Liver (tissue), 9 donors: ENCODE measurements around the gene HOXD8. TPM values are rescaled to one million over a fixed set of nuclear protein-coding genes. Genes with fewer than 3 reads are reported as not detected.

Experiments
- DNase-seq: peaks from one replicate; pipeline ENCODE4 v3.0.0-alpha.2; 2017; ENCODE audit warnings: low spot score
- H3K27ac ChIP-seq, 2 donors: one replicate each; pipeline ENCODE4 v1.7.0; 2013; ENCODE audit warnings: inconsistent platforms in 2 of 2, low read length in 2 of 2, control low read depth in 1 of 2, low read depth in 1 of 2, mild to moderate bottlenecking in 1 of 2
- H3K27me3 ChIP-seq, 4 donors: one replicate each; pipeline versions ENCODE4 v1.6.1 to v1.7.0; 2013; ENCODE audit warnings: low read length in 3 of 4, inconsistent platforms in 1 of 4, mild to moderate bottlenecking in 1 of 4, moderate library complexity in 1 of 4; ENCODE audit not compliant: control insufficient read depth in 4 of 4, insufficient read depth in 4 of 4
- H3K36me3 ChIP-seq, 4 donors: one replicate each; pipeline versions ENCODE4 v1.6.1 to v1.7.0; 2013; ENCODE audit warnings: low read length in 3 of 4, mild to moderate bottlenecking in 3 of 4, low read depth in 1 of 4, moderate library complexity in 1 of 4; ENCODE audit not compliant: control insufficient read depth in 4 of 4, insufficient read depth in 3 of 4
- H3K4me1 ChIP-seq, 4 donors: one replicate each; pipeline versions ENCODE4 v1.6.1 to v1.7.0; 2013; ENCODE audit warnings: low read length in 3 of 4, mild to moderate bottlenecking in 3 of 4, moderate library complexity in 1 of 4; ENCODE audit not compliant: control insufficient read depth in 4 of 4, insufficient read depth in 4 of 4
- H3K4me3 ChIP-seq, 3 donors: one replicate each; pipeline versions ENCODE4 v1.6.1 to v1.7.0; 2013; ENCODE audit warnings: low read length in 3 of 3, control low read depth in 1 of 3, low read depth in 1 of 3, mild to moderate bottlenecking in 1 of 3
- H3K9ac ChIP-seq, 2 donors: one replicate each; pipeline ENCODE4 v1.7.0; 2013; ENCODE audit warnings: low read length in 2 of 2, mild to moderate bottlenecking in 2 of 2, moderate library complexity in 2 of 2, control low read depth in 1 of 2, low read depth in 1 of 2
- H3K9me3 ChIP-seq, 4 donors: one replicate each; pipeline versions ENCODE4 v1.6.1 to v1.7.0; 2013; ENCODE audit warnings: low read length in 3 of 4; ENCODE audit not compliant: control insufficient read depth in 4 of 4
- ATF3 ChIP-seq: IDR thresholded peaks from 2 replicates; pipeline ENCODE4 v1.6.1; 2016; ENCODE audit warnings: antibody characterized with exemption
- CTCF ChIP-seq: fragments of 150-350 bp; IDR thresholded peaks from 2 replicates; pipeline ENCODE4 v1.5.1; 2017; ENCODE audit warnings: improper control_type of control experiment, low read depth, low read length; ENCODE audit not compliant: missing input control
- EGR1 ChIP-seq, 2 donors: IDR thresholded peaks; 2 replicates each; pipeline ENCODE4 v1.6.1; 2016 to 2018; ENCODE audit warnings: antibody characterized with exemption in 2 of 2, low read depth in 2 of 2
- FOXA1 ChIP-seq: IDR thresholded peaks from 2 replicates; pipeline ENCODE4 v1.6.1; 2016; ENCODE audit warnings: antibody characterized with exemption
- FOXA2 ChIP-seq: IDR thresholded peaks from 2 replicates; pipeline ENCODE4 v1.6.1; 2016; ENCODE audit warnings: antibody characterized with exemption
- GABPA ChIP-seq, 2 donors: IDR thresholded peaks in 1 of 2; conservative IDR thresholded peaks in 1 of 2; 2 replicates each; pipeline ENCODE4 v1.6.1; 2016; ENCODE audit warnings: antibody characterized with exemption in 2 of 2, mild to moderate bottlenecking in 1 of 2, moderate library complexity in 1 of 2
- HNF4A ChIP-seq, 2 donors: conservative IDR thresholded peaks; 2 replicates each; pipeline ENCODE4 v1.6.1; 2016; ENCODE audit warnings: antibody characterized with exemption in 2 of 2, mild to moderate bottlenecking in 2 of 2
- HNF4G ChIP-seq: IDR thresholded peaks from 2 replicates; pipeline ENCODE4 v1.6.1; 2016; ENCODE audit warnings: antibody characterized with exemption
- JUND ChIP-seq, 2 donors: IDR thresholded peaks; 2 replicates each; pipeline ENCODE4 v1.6.1; 2016; ENCODE audit warnings: antibody characterized with exemption in 2 of 2
- MAX ChIP-seq: IDR thresholded peaks from 2 replicates; pipeline ENCODE4 v1.6.1; 2016; ENCODE audit warnings: antibody characterized with exemption
- NR2F2 ChIP-seq: IDR thresholded peaks from 2 replicates; pipeline ENCODE4 v1.6.1; 2016; ENCODE audit warnings: antibody characterized with exemption
- RAD21 ChIP-seq, 2 donors: IDR thresholded peaks; 2 replicates each; pipeline ENCODE4 v1.6.1; 2016; ENCODE audit warnings: antibody characterized with exemption in 2 of 2, mild to moderate bottlenecking in 2 of 2
- REST ChIP-seq: IDR thresholded peaks from 2 replicates; pipeline ENCODE4 v1.6.1; 2016; ENCODE audit warnings: antibody characterized with exemption, mild to moderate bottlenecking
- RXRA ChIP-seq, 2 donors: IDR thresholded peaks; 2 replicates each; pipeline ENCODE4 v1.6.1; 2017 to 2018; ENCODE audit warnings: antibody characterized with exemption in 2 of 2, mild to moderate bottlenecking in 1 of 2
- SP1 ChIP-seq: IDR thresholded peaks from 2 replicates; pipeline ENCODE4 v1.6.1; 2018; ENCODE audit warnings: antibody characterized with exemption, mild to moderate bottlenecking
- TAF1 ChIP-seq: conservative IDR thresholded peaks from 2 replicates; pipeline ENCODE4 v1.6.1; 2016; ENCODE audit warnings: antibody characterized with exemption, mild to moderate bottlenecking
- YY1 ChIP-seq: IDR thresholded peaks from 2 replicates; pipeline ENCODE4 v1.6.1; 2016; ENCODE audit warnings: antibody characterized with exemption, mild to moderate bottlenecking
- ZBTB33 ChIP-seq: IDR thresholded peaks from 2 replicates; pipeline ENCODE4 v1.6.1; 2016; ENCODE audit warnings: antibody characterized with exemption
- WGBS: extraction: QIAGEN DNeasy Blood & Tissue Kit; methylation state at CpG from one replicate; pipeline ENCODE4 v1.1.7; 2013; 5-methylcytosine and 5-hydroxymethylcytosine counted together
- polyA plus RNA-seq, 2 donors: library from polyadenylated mRNA; stranded (reverse) in 1 of 2; unstranded in 1 of 2; fragments of 200-250 nt in 1 of 2; fragments of >200 nt in 1 of 2; fragmentation: Nextera tagmentation in 1 of 2; extraction: Ambion mirVana in 1 of 2; gene quantifications; one replicate each; pipeline versions ENCODE4 v1.2.1 to v1.2.3, GENCODE V29; 2013 to 2015
- total RNA-seq, 2 donors: library from RNA; depleted of rRNA; stranded (reverse); fragments of >200 nt; gene quantifications; one replicate each; pipeline ENCODE4 v1.2.3, GENCODE V29; 2014
- donor health status: healthy.
- donor health status: healthy.
- donor health status: healthy.
- donor health status: healthy.
- donor health status: healthy.

Gene HOXD8
- total and polyA plus RNA-seq, 4 donors, result 0.06 to 0.19 (median 0.08) TPM; not detected in 1

GRCh38 chr2:176103742-176104315 lies 25.7 kb upstream of the HOXD8 start:
- Histone ChIP-seq H3K9me3 (no peaks in the 10 kb centered on the region), H3K27ac (no peak overlapping the region), H3K36me3 (no peaks in the 10 kb centered on the region), H3K9ac (no peak overlapping the region), H3K4me3 (no peak overlapping the region), H3K27me3 (peaks cover 24 to 66% (median 36%) of the 10 kb centered on the region in 4 donors), H3K4me1 (peaks cover 0 to 21% (median 3%) of the 10 kb centered on the region in 4 donors)
- no peak for DNase-seq
- TF ChIP-seq HNF4A (conservative IDR thresholded peaks at IDR 0.05) (no peak), YY1 (no peak), REST (no peak), SP1 (no peak), ATF3 (no peak), CTCF (no peak), JUND (IDR thresholded peaks at IDR 0.05) (no peak), NR2F2 (no peak), HNF4G (no peak), RAD21 (IDR thresholded peaks at IDR 0.05) (no peak), TAF1 (no peak), RXRA (IDR thresholded peaks at IDR 0.05) (no peak), EGR1 (IDR thresholded peaks at IDR 0.05; ENCODE audit: low read depth in 2 of 2) (no peak), MAX (no peak), GABPA (IDR thresholded peaks at IDR 0.05 in 1 of 2, conservative IDR thresholded peaks at IDR 0.05 in 1 of 2) (no peak), ZBTB33 (no peak), FOXA2 (no peak), FOXA1 (no peak)
- 6% methylated on average over 17 of the region's 17 CpGs for WGBS
